ENCODE results near the gene EGLN1. TPM values are rescaled to one million over a fixed set of nuclear protein-coding genes. Genes with fewer than 3 reads are reported as not detected.

EGLN1 gene
- total RNA-seq, 3 donors from 2014 or later (not counting 1 experiment from before 2014, with no cell fraction given), result 14.2 to 27.5 (median 24.5) TPM

GRCh38 chr1:231364192-231364591 is 57.9 kb downstream of the EGLN1 start:
- peaks cover 18% of the 10 kb centered on the region for H3K36me3 ChIP-seq (ENCODE audit: control insufficient read depth, insufficient read depth, low read length)

GRCh38 chr1:231363624-231364023 is 58.5 kb downstream of the EGLN1 start:
- Mint-ChIP-seq H3K9me3 (no peaks in the 10 kb centered on the region), H3K27me3 (ENCODE audit: low read depth in 2 of 2) (no peaks in the 10 kb centered on the region), H3K4me1 (peaks cover 0 to 6% of the 10 kb centered on the region in 2 donors), H3K36me3 (no peaks in the 10 kb centered on the region), H3K4me3 (no peak overlapping the region), H3K27ac (no peak overlapping the region)
- WGBS (ENCODE audit: insufficient coverage), result no CpG with 5 or more reads among the region's 1 CpG
- Histone ChIP-seq H3K4me1 (ENCODE audit: control insufficient read depth, insufficient read depth, low read length) (no peaks in the 10 kb centered on the region), H3K4me3 (ENCODE audit: low read length) (no peak overlapping the region), H3K27ac (ENCODE audit: low read length) (no peak overlapping the region), H3K9me3 (ENCODE audit: control insufficient read depth, insufficient read depth, low read length) (no peaks in the 10 kb centered on the region), H3K36me3 (ENCODE audit: control insufficient read depth, insufficient read depth, low read length) (peaks cover 16% of the 10 kb centered on the region), H3K27me3 (ENCODE audit: control insufficient read depth, insufficient read depth, low read length) (no peaks in the 10 kb centered on the region)
- TF ChIP-seq CTCF (IDR thresholded peaks at IDR 0.05), result no peak
- ATAC-seq (no peak), DNase-seq (no peak)
- intact Hi-C loops (cut with micrococcal nuclease), result no loop called here

More at GRCh38 chr1:231364192-231364591, 57.9 kb downstream of the EGLN1 start:
- intact Hi-C loops (cut with micrococcal nuclease), result no loop called here
- DNase-seq, result no peak
- H3K27me3 Mint-ChIP-seq (ENCODE audit: low read depth in 2 of 2), result no peaks in the 10 kb centered on the region
- 100% methylated on average over 4 of the region's 5 CpGs for WGBS (ENCODE audit: insufficient coverage)
- no peak for TF ChIP-seq CTCF (IDR thresholded peaks at IDR 0.05)
- Histone ChIP-seq H3K4me1 (ENCODE audit: control insufficient read depth, insufficient read depth, low read length) (no peaks in the 10 kb centered on the region), H3K27ac (ENCODE audit: low read length) (no peak overlapping the region), H3K4me3 (ENCODE audit: low read length) (no peak overlapping the region), H3K9me3 (ENCODE audit: control insufficient read depth, insufficient read depth, low read length) (no peaks in the 10 kb centered on the region), H3K27me3 (ENCODE audit: control insufficient read depth, insufficient read depth, low read length) (no peaks in the 10 kb centered on the region)
- no peak for ATAC-seq
- no peak overlapping the region for H3K27ac Mint-ChIP-seq
- no peaks in the 10 kb centered on the region for H3K36me3 Mint-ChIP-seq
- H3K4me3 Mint-ChIP-seq, result no peak overlapping the region
- peaks cover 0 to 6% of the 10 kb centered on the region in 2 donors for H3K4me1 Mint-ChIP-seq
- no peaks in the 10 kb centered on the region for H3K9me3 Mint-ChIP-seq

GRCh38 chr1:231362325-231362724 is 59.8 kb downstream of the EGLN1 start:
- H3K27me3 Mint-ChIP-seq (ENCODE audit: low read depth in 2 of 2), result no peaks in the 10 kb centered on the region

More at GRCh38 chr1:231362325-231362724, 59.8 kb downstream of the EGLN1 start:
- no peak overlapping the region for H3K4me3 ChIP-seq (ENCODE audit: low read length)
- H3K4me1 Mint-ChIP-seq, result peaks cover 6 to 13% of the 10 kb centered on the region in 2 donors
- DNase-seq (no peak), ATAC-seq (no peak)
- no peak overlapping the region for H3K27ac Mint-ChIP-seq
- H3K36me3 ChIP-seq (ENCODE audit: control insufficient read depth, insufficient read depth, low read length), result peaks cover 14% of the 10 kb centered on the region
- no peaks in the 10 kb centered on the region for H3K36me3 Mint-ChIP-seq
- no peak overlapping the region for H3K27ac ChIP-seq (ENCODE audit: low read length)
- intact Hi-C loops (cut with micrococcal nuclease), result no loop called here
- TF ChIP-seq CTCF (IDR thresholded peaks at IDR 0.05), result no peak
- no peak overlapping the region for H3K4me3 Mint-ChIP-seq
- H3K9me3 Mint-ChIP-seq, result no peaks in the 10 kb centered on the region
- no peaks in the 10 kb centered on the region for H3K27me3 ChIP-seq (ENCODE audit: control insufficient read depth, insufficient read depth, low read length)
- H3K4me1 ChIP-seq (ENCODE audit: control insufficient read depth, insufficient read depth, low read length), result no peaks in the 10 kb centered on the region
- WGBS (ENCODE audit: insufficient coverage), result 100% methylated on average over 1 of the region's 1 CpG
- no peaks in the 10 kb centered on the region for H3K9me3 ChIP-seq (ENCODE audit: control insufficient read depth, insufficient read depth, low read length)
